ENCODE results near the gene MELTF. TPM values are rescaled to one million over a fixed set of nuclear protein-coding genes. Genes with fewer than 3 reads are reported as not detected.

Gene MELTF
- total and polyA plus RNA-seq, 2 of the 13 experiments (the other 11 are each of a cell fraction or from before 2014, with no cell fraction given): 3.2 to 7.5 TPM

- no peak for TF ChIP-seq ZNF513 (CRISPR knock-in tag; conservative IDR thresholded peaks at IDR 0.05)
- TF ChIP-seq GATAD1 (CRISPR knock-in tag; IDR thresholded peaks at IDR 0.05): 0 out of 2 replicates have a peak, but pooled peaks have one; percentile 49
- no peak; the same call in 1 of the 2 replicates for TF ChIP-seq TAF1 (CRISPR knock-in tag; IDR thresholded peaks at IDR 0.05)
- no peak for TF ChIP-seq ZNF432 (CRISPR knock-in tag; IDR thresholded peaks at IDR 0.05; ENCODE audit: borderline replicate concordance)
- TF ChIP-seq ZNF512B (CRISPR knock-in tag; IDR thresholded peaks at IDR 0.05; ENCODE audit: borderline replicate concordance): no peak
- 0 out of 2 replicates have a peak, but pooled peaks have one; percentile 27 for TF ChIP-seq KLF9 (CRISPR knock-in tag; IDR thresholded peaks at IDR 0.05; ENCODE audit: low read depth)
- 0 out of 2 replicates have a peak, but pooled peaks have one; percentile 52 for TF ChIP-seq AFF4 (CRISPR knock-in tag; IDR thresholded peaks at IDR 0.05)
- no peak for TF ChIP-seq HES4 (CRISPR knock-in tag; IDR thresholded peaks at IDR 0.05; ENCODE audit: borderline replicate concordance)
- TF ChIP-seq DMAP1 (CRISPR knock-in tag; IDR thresholded peaks at IDR 0.05): peak; percentile 72; the same call in 1 of the 2 replicates
- no peak for TF ChIP-seq NR1H2 (CRISPR knock-in tag; IDR thresholded peaks at IDR 0.05; ENCODE audit: borderline replicate concordance, low read depth)
- TF ChIP-seq ZNF30 (CRISPR knock-in tag; IDR thresholded peaks at IDR 0.05): no peak
- TF ChIP-seq CBX5 (CRISPR knock-in tag; IDR thresholded peaks at IDR 0.05; ENCODE audit: borderline replicate concordance): no peak; the same call in 1 of the 2 replicates
- peak; percentile 80; the same call in 1 of the 2 replicates for TF ChIP-seq ZNF280D (CRISPR knock-in tag; IDR thresholded peaks at IDR 0.05)
- TF ChIP-seq SAP130 (CRISPR knock-in tag; IDR thresholded peaks at IDR 0.05; ENCODE audit: low read depth): peak; percentile 84
- peak; percentile 82 for TF ChIP-seq ERF (CRISPR knock-in tag; IDR thresholded peaks at IDR 0.05)
- TF ChIP-seq ZNF563 (CRISPR knock-in tag; IDR thresholded peaks at IDR 0.05): no peak
Observed at GRCh38 chr3:196962108-196962929, 67.3 kb downstream of the MELTF start (continued).

Data from HepG2 (cell line).